T47D (cell line): ENCODE results near the gene SPCS3.
"Not testable (repeated sequence)": the region's sequence is repeated elsewhere in the genome, so short reads cannot be mapped to it uniquely, and the experiment has no call there.

Source experiments
- DNase-seq, 2 experiments: peaks; one replicate each; pipeline versions ENCODE4 v3.0.0 to v3.0.0-alpha.2; 2011 to 2012; ENCODE audit warnings: low read depth in 1 of 2, low spot score in 1 of 2
- JUND ChIP-seq: IDR thresholded peaks from 2 replicates; pipeline ENCODE4 v1.6.1; 2012; ENCODE audit warnings: low read depth
- in situ Hi-C: cut with HindIII; loops from 2 replicates; pipeline ENCODE4 v1.10.0; 2016; ENCODE audit warnings: low sequenced_read_pairs, low pct_unique_long_range_greater_than_20kb

Gene SPCS3

DNA sequence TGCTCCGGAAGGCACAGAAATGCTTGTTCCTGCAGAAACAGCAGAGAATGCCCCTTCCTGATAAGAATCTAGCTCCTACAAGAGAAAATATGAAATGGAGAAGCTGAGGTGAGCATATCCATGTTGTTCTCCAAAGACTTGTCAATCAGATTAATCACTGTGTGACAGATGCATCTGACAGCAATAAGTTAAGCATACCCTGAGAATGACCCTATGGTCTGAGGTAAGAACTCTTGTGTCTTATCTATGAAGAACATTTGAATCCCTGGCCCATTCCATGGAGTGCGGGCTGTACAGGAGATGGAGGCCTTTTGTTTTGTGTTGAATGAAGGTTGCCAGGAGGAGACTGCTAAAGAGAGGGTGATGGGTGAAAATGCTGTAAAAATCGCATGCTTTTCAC lies 29.2 kb upstream of the SPCS3 start:
- in situ Hi-C loops = no loop called here
- TF ChIP-seq JUND = no peak
- no peak for DNase-seq

DNA sequence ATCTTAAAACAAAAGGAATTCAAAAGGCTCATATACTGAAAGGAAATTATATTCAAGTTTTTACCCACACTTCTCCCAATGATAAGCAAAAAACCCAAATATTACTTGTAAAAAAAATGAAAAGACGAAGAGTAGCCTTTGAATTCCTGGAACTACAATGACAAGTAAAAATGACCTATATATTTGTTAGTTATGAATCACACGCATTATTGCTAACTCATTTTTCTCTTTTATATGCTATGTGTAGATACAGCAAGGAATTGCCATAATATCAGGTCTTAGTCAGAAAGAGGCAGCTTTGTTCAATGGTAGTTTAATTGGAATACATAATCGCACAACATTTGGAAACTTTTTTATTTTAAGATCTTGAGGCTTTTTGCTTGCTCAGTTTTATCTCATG lies 28.0 kb upstream of the SPCS3 start:
- DNase-seq = no peak
- in situ Hi-C loops = no loop called here
- TF ChIP-seq JUND = no peak

DNA sequence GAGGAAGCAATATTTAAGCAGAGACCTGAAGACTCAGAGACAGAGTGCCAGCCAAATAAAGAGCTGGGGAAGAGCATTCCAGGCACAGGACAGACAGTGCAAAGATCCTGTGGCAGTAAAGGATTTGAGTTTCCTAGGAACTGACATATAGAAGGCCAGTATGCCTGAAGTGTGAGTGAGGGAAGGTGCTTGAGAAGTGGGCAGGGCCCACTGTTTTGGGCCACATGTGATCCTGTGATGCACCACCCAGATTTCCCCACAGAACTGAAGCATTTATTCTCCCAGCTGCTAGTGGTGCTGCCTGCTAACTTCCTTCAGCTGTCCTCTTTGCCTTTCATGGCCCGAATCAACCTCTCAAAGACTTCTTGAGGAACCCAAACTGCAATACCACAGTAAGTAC lies 26.8 kb upstream of the SPCS3 start:
- in situ Hi-C loops = no loop called here
- no peak for TF ChIP-seq JUND
- DNase-seq = no peak

- in situ Hi-C loops = no loop called here
- no peak for DNase-seq
- TF ChIP-seq JUND = no peak
These were observed 26.1 kb upstream of the SPCS3 start for GRCh38 chr4:176293660-176294059.

- in situ Hi-C loops, DNase-seq: not testable (repeated sequence)
These were observed 23.9 kb upstream of the SPCS3 start for GRCh38 chr4:176295907-176296306.

- DNase-seq = no peak
- TF ChIP-seq JUND = no peak
- in situ Hi-C loops = no loop called here
These were observed 21.1 kb upstream of the SPCS3 start for GRCh38 chr4:176298664-176299063.

DNA sequence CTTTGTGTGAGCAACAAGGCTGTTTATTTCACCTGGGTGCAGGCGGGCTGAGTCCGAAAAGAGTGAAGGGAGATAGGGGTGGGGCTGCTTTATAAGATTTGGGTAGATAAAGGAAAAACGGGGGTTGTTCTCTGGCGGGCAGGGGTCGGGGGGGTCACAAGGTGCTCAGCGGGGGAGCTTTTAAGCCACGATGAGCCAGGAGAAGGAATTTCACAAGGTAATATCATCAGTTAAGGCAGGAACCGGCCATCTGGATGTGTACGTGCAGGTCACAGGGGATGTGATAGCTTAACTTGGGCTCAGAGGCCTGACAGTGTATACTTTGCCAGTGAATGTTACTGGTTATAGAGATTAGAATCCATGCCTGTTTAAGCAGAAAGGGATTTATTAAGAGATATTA lies 19.7 kb upstream of the SPCS3 start:
- in situ Hi-C loops = no loop called here
- TF ChIP-seq JUND = no peak
- DNase-seq = no peak

DNA sequence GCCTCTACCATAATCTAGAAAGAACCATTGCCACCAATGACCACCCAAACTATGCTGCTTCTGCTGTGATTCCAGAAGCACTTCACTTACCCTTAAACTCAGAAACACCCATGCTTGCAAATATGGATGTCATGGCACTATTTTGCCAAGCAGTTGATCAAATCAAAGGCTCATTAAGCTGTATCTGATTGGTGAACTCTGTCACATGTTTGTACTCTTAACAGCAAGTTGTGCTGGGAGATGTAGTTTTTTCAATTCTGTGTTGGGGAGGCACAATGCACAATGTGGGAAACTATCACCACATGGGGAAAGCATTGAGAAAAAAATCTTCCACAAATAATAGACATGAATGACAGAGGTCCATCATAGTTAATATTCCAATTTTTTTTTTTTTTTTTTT lies 19.2 kb upstream of the SPCS3 start:
- in situ Hi-C loops = no loop called here
- peak in 1 of 2 experiments; percentile 10 for DNase-seq
- no peak for TF ChIP-seq JUND

DNA sequence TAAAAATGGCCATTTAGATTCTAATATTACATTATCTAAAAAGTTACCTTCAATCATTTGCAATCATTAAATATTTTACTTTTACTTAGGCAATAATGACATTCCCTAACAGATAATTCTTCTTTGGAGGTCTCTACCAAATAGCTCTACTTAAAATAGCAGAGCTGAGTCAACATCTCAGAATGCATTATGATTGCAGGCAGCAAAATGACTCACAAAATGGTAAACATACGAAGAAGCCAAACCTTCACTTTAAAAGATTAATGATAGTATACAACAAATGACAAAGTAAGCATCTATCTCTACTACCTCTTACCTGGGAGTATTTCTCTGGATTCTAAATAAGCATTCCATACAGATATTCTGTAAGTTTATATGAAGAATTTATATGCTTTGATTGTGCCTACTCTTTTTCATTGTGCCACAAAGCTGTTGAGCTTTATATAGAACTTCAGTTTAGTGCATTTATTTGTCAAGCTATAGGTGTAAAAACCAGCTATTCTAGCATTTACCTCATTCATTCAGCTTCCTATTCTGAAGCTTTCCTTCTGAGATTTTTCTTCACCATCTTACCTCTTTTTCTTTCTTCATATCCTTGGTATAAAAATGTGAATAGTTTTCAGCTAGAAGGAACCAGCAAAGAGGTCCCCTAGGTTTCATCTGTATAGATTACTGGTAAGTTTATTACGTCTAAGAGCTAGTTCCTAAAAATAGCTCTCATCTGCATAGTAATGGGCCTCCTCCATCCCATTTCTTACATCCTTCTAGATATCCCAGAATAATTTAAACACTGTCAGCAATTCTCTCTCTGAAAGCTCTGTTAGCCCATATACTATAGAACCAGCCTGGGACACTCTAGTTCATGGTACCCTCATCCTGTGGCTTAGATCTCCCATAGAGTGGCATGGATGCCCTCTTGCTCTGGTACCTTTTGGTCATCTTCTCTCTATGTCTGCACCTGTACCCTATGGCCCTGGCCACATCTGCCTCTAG lies 17.2 kb upstream of the SPCS3 start:
- no peak for DNase-seq
- TF ChIP-seq JUND = no peak
- in situ Hi-C loops = no loop called here

- in situ Hi-C loops = no loop called here
- TF ChIP-seq JUND = no peak
- DNase-seq = no peak
These were observed 15.8 kb upstream of the SPCS3 start for GRCh38 chr4:176303938-176304337.

- TF ChIP-seq JUND = no peak
- in situ Hi-C loops = no loop called here
- no peak for DNase-seq
These were observed 12.7 kb upstream of the SPCS3 start for GRCh38 chr4:176306837-176307665.

- DNase-seq = no peak
- TF ChIP-seq JUND = no peak
- in situ Hi-C loops = no loop called here
These were observed 12.2 kb upstream of the SPCS3 start for GRCh38 chr4:176307666-176307930.

DNA sequence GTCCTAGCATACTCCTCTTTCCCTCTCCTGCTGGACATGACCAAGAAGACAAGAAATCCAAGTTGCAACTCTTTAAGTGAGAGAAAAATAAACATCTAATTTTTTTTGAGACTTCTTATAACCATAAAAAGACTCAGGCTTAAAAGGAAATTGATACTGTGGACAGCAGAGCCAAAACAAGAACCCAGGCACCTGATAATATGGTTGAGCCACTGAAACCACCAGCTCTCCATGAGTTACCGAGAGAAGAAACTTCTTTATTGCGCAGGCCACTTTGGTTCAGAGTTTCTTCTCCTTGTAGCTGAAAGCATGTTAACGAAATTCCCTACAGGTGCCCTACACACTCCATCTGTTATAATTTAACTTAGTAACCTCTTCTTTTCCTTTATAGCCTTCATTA lies 11.3 kb upstream of the SPCS3 start:
- no peak for DNase-seq
- in situ Hi-C loops = no loop called here

More for the DNA sequence above, 11.3 kb upstream of the SPCS3 start:
- TF ChIP-seq JUND = no peak
